ENCODE results near the gene HOXA6. TPM values are rescaled to one million over a fixed set of nuclear protein-coding genes. Genes with fewer than 3 reads are reported as not detected.
A peak's percentile ranks its signal among the peaks of the same experiment; 100 is the strongest.

Gene HOXA6
- total RNA-seq, 1 experiment from 2014 or later, result not detected

- DNase-seq (ENCODE audit: low spot score), result no peak
Observed at GRCh38 chr7:27098578-27099451, 48.8 kb downstream of the HOXA6 start.

GRCh38 chr7:27097686-27098577 is 49.6 kb downstream of the HOXA6 start:
- DNase-seq (ENCODE audit: low spot score), result peak; percentile 25

- DNase-seq (ENCODE audit: low spot score), result no peak
Observed at GRCh38 chr7:27096768-27097514, 50.6 kb downstream of the HOXA6 start.

- DNase-seq (ENCODE audit: low spot score), result peak; percentile 92
Observed at GRCh38 chr7:27095897-27096767, 51.4 kb downstream of the HOXA6 start, which contains the start of gene HOXA1. TSS of gene HOXA1 (minus strand) at chr7:27096000. CDS start at chr7:27095912, 88 bp downstream.

Other genes starting within 250 kb of the HOXA6 start
- 0.34 TPM in 1 of 2 replicates, not detected in the other for gene HOXA1, start 51.8 kb downstream of the HOXA6 start, total RNA-seq (2014; rRNA removed; shearing (Covaris generic))
- 0.17 TPM in 1 of 2 replicates, not detected in the other for gene HOXA2, start 45.1 kb downstream of the HOXA6 start, total RNA-seq (2014; rRNA removed; shearing (Covaris generic))
- gene HOXA4, start 17.0 kb downstream of the HOXA6 start, total RNA-seq (2014; rRNA removed; shearing (Covaris generic)), result 2.0 and 3.4 TPM in 2 replicates
- gene HOXA5, start 4.1 kb downstream of the HOXA6 start, total RNA-seq (2014; rRNA removed; shearing (Covaris generic)), result 0.98 and 1.9 TPM in 2 replicates
- 0.07 and 0.41 TPM in 2 replicates for gene HOXA3, start 4.8 kb upstream of the HOXA6 start, total RNA-seq (2014; rRNA removed; shearing (Covaris generic))
- not detected in 2 replicates for gene HOXA7, start 8.9 kb upstream of the HOXA6 start, total RNA-seq (2014; rRNA removed; shearing (Covaris generic))
- gene HOXA9, start 17.8 kb upstream of the HOXA6 start, total RNA-seq (2014; rRNA removed; shearing (Covaris generic)), result 74.8 and 88.6 TPM in 2 replicates
- gene HOXA10, start 26.5 kb upstream of the HOXA6 start, total RNA-seq (2014; rRNA removed; shearing (Covaris generic)), result 26.4 and 30.7 TPM in 2 replicates
- 1.2 TPM in 2 replicates for gene HOXA11, start 37.5 kb upstream of the HOXA6 start, total RNA-seq (2014; rRNA removed; shearing (Covaris generic))
- gene HOXA13, start 52.3 kb upstream of the HOXA6 start, total RNA-seq (2014; rRNA removed; shearing (Covaris generic)), result 3.2 and 4.7 TPM in 2 replicates
- not detected in 2 replicates for gene EVX1, start 95.0 kb upstream of the HOXA6 start, total RNA-seq (2014; rRNA removed; shearing (Covaris generic))

Data from A172 (cell line).